OCI-LY3 (cell line): Measurements from ENCODE around the gene KLK12.

Experiments
- H2AFZ ChIP-seq: fragments of 200-600, 300-600 bp; shearing (Covaris generic); 2 replicates; pipeline ENCODE4 v1.6.0; 2014; ENCODE audit warnings: antibody characterized with exemption, low read depth, low read length
- H3K27ac ChIP-seq: fragments of 200-600, 300-600 bp; sonication (generic); 2 replicates; pipeline ENCODE4 v1.5.1; 2014; ENCODE audit warnings: mild to moderate bottlenecking, low read length, moderate library complexity, mixed read lengths
- H3K27me3 ChIP-seq: fragments of 200-600, 300-600 bp; sonication (generic); 2 replicates; pipeline ENCODE4 v1.6.1; 2014; ENCODE audit warnings: low read depth, low read length, mixed read lengths
- H3K36me3 ChIP-seq: fragments of 200-600, 300-600 bp; sonication (generic); replicated peaks from 2 replicates; pipeline ENCODE3; 2014; ENCODE audit warnings: low read depth, low read length, mixed read lengths
- H3K4me1 ChIP-seq: fragments of 300-600, 200-600 bp; sonication (generic); 2 replicates; pipeline ENCODE4 v1.6.1; 2014; ENCODE audit warnings: low read length, mixed read lengths
- H3K4me2 ChIP-seq: fragments of 200-600, 300-600 bp; sonication (generic); 2 replicates; pipeline ENCODE4 v1.6.1; 2014; ENCODE audit warnings: low read length, mixed read lengths
- H3K4me3 ChIP-seq: fragments of 300-600, 200-600 bp; sonication (generic); 2 replicates; pipeline ENCODE4 v1.5.1; 2014; ENCODE audit warnings: antibody characterized with exemption, mild to moderate bottlenecking, low read length, moderate library complexity
- H3K79me2 ChIP-seq: fragments of 300-600, 200-600 bp; shearing (Covaris generic); 2 replicates; pipeline ENCODE4 v1.6.1; 2014; ENCODE audit warnings: mild to moderate bottlenecking, low read length, mixed read lengths
- H3K9ac ChIP-seq: fragments of 300-600, 200-600 bp; shearing (Covaris generic); 2 replicates; pipeline ENCODE4 v1.6.0; 2014; ENCODE audit warnings: mild to moderate bottlenecking, low read length, moderate library complexity
- H3K9me3 ChIP-seq: fragments of 200-600, 300-600 bp; shearing (Covaris generic); 2 replicates; pipeline ENCODE4 v1.6.1; 2014; ENCODE audit warnings: low read length, mixed read lengths; ENCODE audit not compliant: insufficient read depth
- H4K20me1 ChIP-seq: fragments of 200-600, 300-600 bp; sonication (generic); 2 replicates; pipeline ENCODE4 v1.6.1; 2016; ENCODE audit warnings: low read length, mixed read lengths; ENCODE audit not compliant: insufficient read depth
- CTCF ChIP-seq: fragments of 200-600, 300-600 bp; sonication (generic); IDR thresholded peaks from 2 replicates; pipeline ENCODE4 v1.5.1; 2014; ENCODE audit warnings: antibody characterized with exemption, low read length, low read depth
- EZH2phosphoT487 ChIP-seq: fragments of 200-600 bp; shearing (Covaris generic); IDR thresholded peaks from 2 replicates; pipeline ENCODE4 v1.6.1; 2018; ENCODE audit warnings: antibody characterized with exemption, mixed run types, low read depth

The KLK12 gene

GRCh38 chr19:51034704-51035103, at the start of gene KLK12:
KLK12 (minus strand) TSS chr19:51035002; CDS start chr19:51034621, 381 bp downstream.
- Histone ChIP-seq H4K20me1 (no peaks in the 10 kb centered on the region), H2AFZ (no peak within 1 kb of the TSS), H3K9ac (no peak within 1 kb of the TSS), H3K4me3 (no peak within 1 kb of the TSS), H3K79me2 (no peaks in the 10 kb centered on the region), H3K36me3 (no peaks in the 10 kb centered on the region), H3K27me3 (peaks cover 4% of the 10 kb centered on the region; the same call in 1 of the 2 replicates), H3K27ac (no peak within 1 kb of the TSS), H3K4me1 (no peaks in the 10 kb centered on the region), H3K4me2 (no peak within 1 kb of the TSS), H3K9me3 (no peaks in the 10 kb centered on the region)
- no peak for TF ChIP-seq EZH2phosphoT487
- no peak for TF ChIP-seq CTCF

GRCh38 chr19:51084505-51084904, 49.7 kb upstream of the KLK12 start:
- Histone ChIP-seq H3K36me3 (no peaks in the 10 kb centered on the region), H3K27me3 (peaks cover 6% of the 10 kb centered on the region), H3K79me2 (no peaks in the 10 kb centered on the region), H3K4me1 (no peaks in the 10 kb centered on the region), H2AFZ (no peak overlapping the region), H3K4me2 (no peak overlapping the region), H4K20me1 (no peaks in the 10 kb centered on the region), H3K27ac (no peak overlapping the region), H3K4me3 (no peak overlapping the region), H3K9ac (no peak overlapping the region), H3K9me3 (no peaks in the 10 kb centered on the region)
- TF ChIP-seq EZH2phosphoT487 (no peak), CTCF (no peak)

- Histone ChIP-seq H3K9me3 (no peaks in the 10 kb centered on the region), H3K79me2 (no peaks in the 10 kb centered on the region), H3K4me1 (no peaks in the 10 kb centered on the region), H3K4me2 (no peak overlapping the region), H3K4me3 (no peak overlapping the region), H3K27ac (no peak overlapping the region), H3K27me3 (peaks cover 6% of the 10 kb centered on the region), H3K36me3 (no peaks in the 10 kb centered on the region), H2AFZ (no peak overlapping the region), H3K9ac (no peak overlapping the region), H4K20me1 (no peaks in the 10 kb centered on the region)
- TF ChIP-seq EZH2phosphoT487 = no peak
- TF ChIP-seq CTCF = no peak
Observed at GRCh38 chr19:51083783-51084182, 49.0 kb upstream of the KLK12 start.

GRCh38 chr19:51083181-51083580, 48.4 kb upstream of the KLK12 start:
- Histone ChIP-seq H3K27me3 (peaks cover 6% of the 10 kb centered on the region), H3K27ac (no peak overlapping the region), H3K4me2 (no peak overlapping the region), H3K9ac (no peak overlapping the region), H2AFZ (no peak overlapping the region), H3K4me3 (no peak overlapping the region), H3K79me2 (no peaks in the 10 kb centered on the region), H4K20me1 (no peaks in the 10 kb centered on the region), H3K36me3 (no peaks in the 10 kb centered on the region), H3K9me3 (no peaks in the 10 kb centered on the region), H3K4me1 (no peaks in the 10 kb centered on the region)
- TF ChIP-seq CTCF (no peak), EZH2phosphoT487 (no peak)
